Measurements from ENCODE around the gene MYO1D. TPM values are rescaled to one million over a fixed set of nuclear protein-coding genes. Genes with fewer than 3 reads are reported as not detected.

The MYO1D gene
- total RNA-seq, 8 experiments from 2014 or later: 1.6 to 9.8 (median 5.6) TPM

DNA sequence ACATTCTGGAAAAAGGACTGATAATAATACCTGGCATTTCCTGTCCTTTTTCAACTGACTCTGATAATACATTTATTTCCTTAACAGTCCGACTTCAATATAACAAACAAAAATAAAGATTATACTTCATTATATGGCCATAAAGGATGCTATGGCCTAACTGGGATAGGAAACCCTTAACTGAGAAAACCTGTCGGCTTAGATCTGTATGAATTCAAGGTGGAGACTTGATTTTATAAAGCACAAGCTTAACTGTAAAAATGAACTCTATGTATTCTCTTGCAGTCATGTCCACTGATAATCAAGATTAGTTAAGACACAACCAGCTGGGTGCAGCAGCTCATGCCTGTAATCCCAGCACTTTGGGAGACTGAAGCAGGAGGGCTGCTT is 102.2 kb downstream of the MYO1D start:
- ATAC-seq (replicated peaks in 6 of 8): no peak
- 8 to 86% (median 73%) methylated on average over 1 to 2 of the region's 2 CpGs; no CpG with 5 or more reads in 2 of the 10 experiments for WGBS, 10 experiments
- in situ Hi-C loops (cut with MboI; ENCODE audit: low pct_unique_long_range_greater_than_20kb in 2 of 9, low sequenced_read_pairs in 9 of 9, unreplicated experiment in 9 of 9): loop anchor here in 6 of 9 experiments (25.0 kb wide), 5 partner anchors 112 to 537 kb away; partner anchors contain the start of gene CDK5R1 (in 2 of the 6)
- Histone ChIP-seq H3K4me1 (replicated peaks in 1 of 2) (no peaks in the 10 kb centered on the region), H3K27ac (no peak overlapping the region), H3K4me3 (no peak overlapping the region)

DNA sequence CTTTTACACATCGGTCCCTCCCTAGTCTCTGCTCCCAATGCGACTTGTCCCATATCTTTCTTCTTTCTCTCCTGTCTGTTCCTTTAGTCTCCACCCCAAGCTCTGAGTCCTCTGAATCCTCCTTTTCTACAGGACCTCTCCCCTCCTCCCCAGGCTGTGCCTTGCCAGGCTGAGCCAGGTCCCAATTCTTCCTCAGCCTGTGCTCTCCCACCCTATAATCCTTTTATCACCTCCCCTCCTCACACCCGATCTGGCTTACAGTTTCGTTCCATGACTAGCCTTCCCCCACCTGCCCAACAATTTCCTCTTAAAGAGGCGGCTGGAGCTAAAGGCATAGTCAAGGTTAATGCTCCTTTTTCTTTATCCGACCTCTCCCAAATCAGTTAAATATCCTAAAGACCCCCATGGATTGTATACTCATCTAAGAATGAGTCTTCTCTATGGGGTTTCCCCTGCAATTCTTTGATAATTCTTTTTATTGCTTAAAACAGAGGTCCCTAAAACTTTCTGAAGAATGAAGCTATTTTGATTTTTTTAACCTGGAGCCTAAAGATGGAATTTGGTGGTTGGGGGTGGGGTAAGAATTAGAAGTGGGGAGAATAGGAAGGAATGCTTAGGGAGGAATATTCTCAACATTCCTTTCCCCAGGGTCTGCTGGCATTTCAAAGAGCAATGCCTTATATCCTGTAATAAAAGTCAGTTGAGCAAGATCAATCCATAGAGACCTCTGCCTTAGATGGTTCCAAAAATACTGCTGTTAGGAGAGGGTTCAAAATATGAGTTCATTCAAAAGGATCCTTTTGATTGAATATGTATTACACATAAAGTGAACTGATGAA is 102.8 kb downstream of the MYO1D start:
- no peak overlapping the region for H3K27ac ChIP-seq
- no peak for ATAC-seq (replicated peaks in 6 of 8)
- no peaks in the 10 kb centered on the region for H3K4me1 ChIP-seq (replicated peaks in 1 of 2)
- no peak overlapping the region for H3K4me3 ChIP-seq
- in situ Hi-C loops (cut with MboI; ENCODE audit: low pct_unique_long_range_greater_than_20kb in 2 of 9, low sequenced_read_pairs in 9 of 9, unreplicated experiment in 9 of 9): loop anchor here in 5 of 9 experiments (25.0 kb wide), 4 partner anchors 112 to 537 kb away; partner anchors contain the start of gene CDK5R1 (in 2 of the 5)
- 53 to 90% (median 77%) methylated on average over 2 to 6 of the region's 6 CpGs for WGBS, 10 experiments

DNA sequence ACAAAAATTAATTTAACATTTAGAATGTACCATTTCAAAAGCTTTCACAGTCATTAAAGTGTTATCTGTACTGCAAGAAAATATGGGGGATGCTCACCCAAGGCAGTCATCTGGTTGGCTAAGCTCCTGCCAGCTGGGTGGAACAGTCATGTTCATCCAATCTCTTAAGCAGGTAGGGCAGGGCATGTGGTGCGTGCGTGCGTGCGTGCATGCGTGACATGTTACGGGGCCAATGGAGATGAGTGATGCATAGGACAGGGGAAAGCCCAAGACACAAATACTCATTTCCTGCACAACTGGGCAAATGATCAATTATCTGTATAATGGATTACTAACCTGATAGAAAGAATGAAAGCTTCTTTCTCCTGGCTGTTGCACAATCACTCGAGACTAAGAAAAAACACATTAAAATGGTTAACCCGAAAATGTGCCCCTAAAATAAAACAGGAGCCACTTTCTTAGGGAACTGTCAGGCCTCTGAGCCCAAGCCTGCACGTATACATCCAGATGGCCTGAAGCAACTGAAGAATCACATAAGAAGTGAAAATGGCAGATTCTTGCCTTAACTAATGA is 104.4 kb downstream of the MYO1D start:
- Histone ChIP-seq H3K4me1 (replicated peaks in 1 of 2) (no peaks in the 10 kb centered on the region), H3K4me3 (no peak overlapping the region), H3K27ac (no peak overlapping the region)
- ATAC-seq (replicated peaks in 6 of 8): no peak
- in situ Hi-C loops (cut with MboI; ENCODE audit: low pct_unique_long_range_greater_than_20kb in 2 of 9, low sequenced_read_pairs in 9 of 9, unreplicated experiment in 9 of 9): loop anchor here in 5 of 9 experiments (25.0 kb wide), 4 partner anchors 110 to 535 kb away; partner anchors contain the start of gene CDK5R1 (in 2 of the 5)
- WGBS, 10 experiments: 51 to 100% (median 86%) methylated on average over 2 to 8 of the region's 9 CpGs; no CpG with 5 or more reads in 3 of the 10 experiments

DNA sequence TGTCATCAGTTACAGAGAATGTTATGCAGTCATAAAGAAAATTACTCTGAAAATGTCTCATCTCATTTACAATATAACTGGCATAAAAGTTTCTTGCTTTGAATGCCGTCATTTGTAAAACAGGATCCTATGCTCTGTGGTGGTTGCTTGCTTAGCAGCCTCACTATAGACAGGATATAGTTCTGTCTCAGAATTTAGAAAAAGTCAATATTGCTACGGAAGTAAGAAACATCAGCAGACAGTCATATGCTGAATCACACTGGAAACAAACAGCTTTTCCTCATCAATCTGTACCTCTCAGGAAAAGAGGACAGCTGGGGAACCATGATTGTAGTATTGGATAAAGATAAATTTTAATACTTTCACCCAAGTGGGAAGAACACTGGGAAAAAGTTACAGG is 105.5 kb downstream of the MYO1D start:
- 50 to 100% (median 78%) methylated on average over 1 to 2 of the region's 2 CpGs for WGBS, 10 experiments
- Histone ChIP-seq H3K4me3 (no peak overlapping the region), H3K4me1 (replicated peaks in 1 of 2) (no peaks in the 10 kb centered on the region), H3K27ac (no peak overlapping the region)
- in situ Hi-C loops (cut with MboI; ENCODE audit: low pct_unique_long_range_greater_than_20kb in 2 of 9, low sequenced_read_pairs in 9 of 9, unreplicated experiment in 9 of 9): loop anchor here in 5 of 9 experiments (25.0 kb wide), 4 partner anchors 109 to 534 kb away; partner anchors contain the start of gene CDK5R1 (in 2 of the 5)
- no peak for ATAC-seq (replicated peaks in 6 of 8)

DNA sequence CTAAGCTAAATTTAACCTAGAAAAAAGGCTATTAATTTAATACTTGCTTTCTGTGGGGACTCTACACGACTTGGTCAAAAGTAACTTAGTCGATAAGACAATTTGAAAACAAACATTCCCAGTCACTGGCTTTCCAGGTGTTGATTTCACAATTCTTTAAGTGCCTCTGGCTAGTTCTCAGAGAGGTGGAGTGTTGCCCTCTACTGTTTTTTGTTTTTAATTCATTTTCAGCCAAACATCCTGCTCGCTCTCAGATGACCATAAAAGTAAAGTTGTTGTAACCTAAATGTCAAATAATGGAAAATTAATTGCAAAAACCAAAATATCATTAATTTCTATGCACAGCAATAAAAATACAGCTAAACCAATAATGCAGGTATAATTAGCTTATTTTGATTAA is 107.1 kb downstream of the MYO1D start:
- Histone ChIP-seq H3K4me1 (replicated peaks in 1 of 2) (no peaks in the 10 kb centered on the region), H3K27ac (no peak overlapping the region), H3K4me3 (no peak overlapping the region)
- in situ Hi-C loops (cut with MboI; ENCODE audit: low pct_unique_long_range_greater_than_20kb in 2 of 9, low sequenced_read_pairs in 9 of 9, unreplicated experiment in 9 of 9): loop anchor here in 6 of 9 experiments (10.0 to 25.0 kb wide), 5 partner anchors 108 to 533 kb away; partner anchors contain the start of gene CDK5R1 (in 2 of the 6)
- no peak for ATAC-seq (replicated peaks in 6 of 8)
- 31 to 88% (median 54%) methylated on average over 1 to 3 of the region's 3 CpGs for WGBS, 10 experiments

DNA sequence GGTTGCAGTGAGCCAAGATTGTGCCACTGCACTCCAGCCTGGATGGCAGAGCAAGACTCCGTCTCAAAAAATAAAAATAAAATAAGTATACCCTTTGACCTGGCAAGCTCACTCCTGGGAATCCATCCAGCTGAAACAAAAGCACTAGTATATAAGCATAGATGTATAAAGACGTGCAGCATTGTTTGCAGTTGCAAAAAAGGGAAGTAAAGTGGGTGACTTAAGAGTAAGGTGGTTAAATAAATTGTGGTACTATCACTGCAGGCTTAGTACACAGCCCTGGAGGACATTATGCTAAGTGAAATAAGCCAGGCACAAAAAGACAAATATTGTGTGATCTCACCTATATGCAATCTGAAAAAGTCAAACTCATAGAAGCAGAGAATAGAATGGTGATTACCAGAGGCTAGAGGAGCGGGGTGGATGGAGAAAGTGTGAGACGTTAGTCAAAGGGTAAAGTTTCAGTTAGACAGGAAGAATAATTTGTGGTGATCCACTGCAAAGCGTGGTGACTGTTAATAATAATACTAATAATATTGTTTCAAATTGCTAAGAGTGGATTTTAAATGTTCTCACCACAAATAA is 113.0 kb downstream of the MYO1D start:
- no peaks in the 10 kb centered on the region for H3K4me1 ChIP-seq (replicated peaks in 1 of 2)
- no peak overlapping the region for H3K4me3 ChIP-seq
- WGBS, 10 experiments: 50 to 100% (median 79%) methylated on average over 2 to 5 of the region's 5 CpGs; no CpG with 5 or more reads in 2 of the 10 experiments
- in situ Hi-C loops (cut with MboI; ENCODE audit: low pct_unique_long_range_greater_than_20kb in 2 of 9, low sequenced_read_pairs in 9 of 9, unreplicated experiment in 9 of 9): loop anchor here in 6 of 9 experiments (10.0 to 25.0 kb wide), 5 partner anchors 102 to 527 kb away; partner anchors contain the start of gene CDK5R1 (in 2 of the 6)
- H3K27ac ChIP-seq: no peak overlapping the region
- no peak for ATAC-seq (replicated peaks in 6 of 8)

DNA sequence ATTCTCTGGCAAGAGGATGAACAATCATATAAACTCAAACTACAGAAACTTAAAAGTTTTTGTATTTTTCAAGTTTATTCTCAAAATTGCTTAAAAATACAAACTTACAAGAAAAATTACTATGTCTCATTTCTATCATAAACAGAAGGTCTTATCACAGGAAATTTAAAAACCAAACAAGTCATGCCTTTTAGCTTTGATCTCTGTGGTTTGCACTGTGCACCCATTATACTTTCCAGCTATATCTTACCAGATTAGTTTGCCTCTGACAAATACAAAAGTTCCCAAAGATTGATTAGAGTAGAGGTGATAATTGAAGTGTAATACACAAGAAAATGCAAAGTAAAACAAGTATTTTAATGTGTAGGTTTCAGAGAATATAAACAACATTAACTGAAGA is 117.4 kb downstream of the MYO1D start:
- H3K4me1 ChIP-seq (replicated peaks in 1 of 2): peaks cover 0 to 4% of the 10 kb centered on the region in 2 donors
- in situ Hi-C loops (cut with MboI; ENCODE audit: low pct_unique_long_range_greater_than_20kb in 2 of 9, low sequenced_read_pairs in 9 of 9, unreplicated experiment in 9 of 9): loop anchor here in 8 of 9 experiments (10.0 to 25.0 kb wide), 7 partner anchors 85 to 522 kb away; partner anchors contain the start of gene CDK5R1 (in 3 of the 8)
- no peak overlapping the region for H3K27ac ChIP-seq
- H3K4me3 ChIP-seq: no peak overlapping the region
- ATAC-seq (replicated peaks in 6 of 8): no peak

DNA sequence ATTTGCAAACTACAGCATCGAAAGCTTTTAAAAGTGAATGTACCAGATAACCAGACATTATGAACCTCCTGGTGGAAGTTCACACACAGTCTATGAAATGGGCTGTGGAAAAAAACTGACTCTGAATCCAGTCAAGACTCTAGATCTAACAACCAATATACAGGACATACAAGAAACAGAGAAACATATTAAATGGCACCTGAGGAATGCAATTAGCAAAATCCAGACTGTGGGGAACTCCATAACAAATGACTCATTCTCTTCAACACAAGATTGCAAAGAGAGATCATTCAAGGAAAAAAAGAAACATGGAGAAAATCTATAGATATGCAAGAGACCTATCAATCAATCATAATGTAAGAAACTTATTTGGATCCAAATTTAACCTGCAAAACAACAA is 119.0 kb downstream of the MYO1D start:
- no peak overlapping the region for H3K4me3 ChIP-seq
- peaks cover 0 to 4% of the 10 kb centered on the region in 2 donors for H3K4me1 ChIP-seq (replicated peaks in 1 of 2)
- H3K27ac ChIP-seq: no peak overlapping the region
- 79 to 100% (median 96%) methylated on average over 1 of the region's 1 CpG; no CpG with 5 or more reads in 4 of the 10 experiments for WGBS, 10 experiments
- in situ Hi-C loops (cut with MboI; ENCODE audit: low pct_unique_long_range_greater_than_20kb in 2 of 9, low sequenced_read_pairs in 9 of 9, unreplicated experiment in 9 of 9): loop anchor here in 8 of 9 experiments (10.0 to 25.0 kb wide), 7 partner anchors 83 to 521 kb away; partner anchors contain the start of gene CDK5R1 (in 3 of the 8)
- peak in 2 of 8 experiments; percentile 36 to 48 for ATAC-seq (replicated peaks in 6 of 8)

DNA sequence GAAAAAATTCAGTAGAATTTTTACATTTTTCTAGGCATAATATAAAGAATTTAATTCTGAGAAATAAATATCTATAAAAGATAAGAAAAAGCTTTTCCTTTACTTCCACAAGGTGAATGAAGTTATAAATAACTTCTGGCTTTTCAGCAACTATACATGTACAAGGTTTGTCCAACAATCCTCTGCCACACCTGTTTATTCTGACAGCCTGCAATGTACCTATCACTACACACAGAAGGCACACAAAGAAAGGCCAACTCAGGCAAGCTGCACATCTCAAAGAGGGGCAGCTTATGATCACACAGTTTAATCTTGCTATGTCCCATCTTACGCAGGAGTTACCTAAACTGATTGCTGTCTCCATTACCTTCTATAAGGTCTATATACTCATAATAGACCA is 120.2 kb downstream of the MYO1D start:
- in situ Hi-C loops (cut with MboI; ENCODE audit: low pct_unique_long_range_greater_than_20kb in 2 of 9, low sequenced_read_pairs in 9 of 9, unreplicated experiment in 9 of 9): loop anchor here in 8 of 9 experiments (10.0 to 25.0 kb wide), 7 partner anchors 82 to 519 kb away; partner anchors contain the start of gene CDK5R1 (in 3 of the 8)
- Histone ChIP-seq H3K4me1 (replicated peaks in 1 of 2) (peaks cover 0 to 4% of the 10 kb centered on the region in 2 donors), H3K27ac (no peak overlapping the region), H3K4me3 (no peak overlapping the region)
- no peak for ATAC-seq (replicated peaks in 6 of 8)
- WGBS, 10 experiments: 83 to 100% (median 100%) methylated on average over 1 of the region's 1 CpG; no CpG with 5 or more reads in 2 of the 10 experiments

DNA sequence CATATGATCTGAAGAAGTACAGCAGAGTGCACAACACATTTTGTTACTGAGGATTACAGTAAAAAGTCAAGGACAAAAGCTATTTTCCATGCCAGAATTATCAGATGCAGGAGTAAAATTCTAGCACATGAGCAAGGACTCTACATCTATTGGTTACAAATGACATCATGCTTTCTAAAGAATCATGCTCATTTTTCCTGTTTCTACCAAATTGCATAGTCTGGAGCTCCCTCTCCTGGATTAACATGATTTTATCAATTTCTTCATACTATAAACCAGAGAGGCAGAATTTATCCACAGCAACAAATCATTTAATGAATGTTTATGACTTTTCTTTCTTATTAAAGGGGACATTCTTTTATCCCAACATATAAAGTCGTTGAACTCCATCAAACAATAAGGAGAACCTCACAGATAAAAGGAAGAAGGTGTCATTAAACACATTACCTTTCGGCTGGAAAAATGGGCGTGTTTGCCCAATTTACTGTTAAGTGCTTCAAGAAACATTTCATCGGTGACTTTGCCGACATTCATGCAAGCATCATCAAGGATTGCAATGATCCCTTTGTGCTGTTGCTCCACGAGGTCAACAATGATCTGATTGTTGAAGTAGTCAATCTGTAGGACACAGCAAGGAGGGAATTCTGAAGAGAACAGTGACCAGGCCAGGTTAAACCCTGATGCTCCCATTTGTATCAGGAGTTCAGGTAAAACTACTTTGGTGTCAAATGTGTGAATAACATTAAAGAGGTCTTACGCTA is 121.7 kb downstream of the MYO1D start:
- 33 to 100% (median 65%) methylated on average over 1 to 7 of the region's 7 CpGs for WGBS, 10 experiments
- in situ Hi-C loops (cut with MboI; ENCODE audit: low pct_unique_long_range_greater_than_20kb in 2 of 9, low sequenced_read_pairs in 9 of 9, unreplicated experiment in 9 of 9): loop anchor here in 8 of 9 experiments (10.0 to 25.0 kb wide), 7 partner anchors 80 to 518 kb away; partner anchors contain the start of gene CDK5R1 (in 3 of the 8)
- ATAC-seq (replicated peaks in 6 of 8): peak; percentile 77 to 95 (median 89)
- Histone ChIP-seq H3K4me3 (no peak overlapping the region), H3K4me1 (replicated peaks in 1 of 2) (peaks cover 0 to 4% of the 10 kb centered on the region in 2 donors), H3K27ac (no peak overlapping the region)

DNA sequence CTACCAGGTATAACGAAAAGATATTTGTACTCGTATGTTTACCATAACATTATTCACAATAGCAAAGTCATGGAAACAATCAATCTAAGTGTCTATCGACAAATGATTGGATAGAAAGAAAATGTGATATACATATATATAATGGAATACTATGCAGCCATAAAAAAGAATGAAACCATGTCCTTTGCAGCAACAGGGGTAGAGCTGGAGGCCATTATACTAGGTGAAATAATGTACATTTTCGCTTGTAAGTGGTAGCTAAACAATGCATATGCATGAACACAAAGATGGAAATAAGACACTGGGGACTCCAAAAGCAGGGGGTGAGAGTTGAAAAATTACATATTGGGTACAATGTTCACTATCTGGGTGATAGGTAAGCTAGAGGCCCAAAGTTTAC is 124.0 kb downstream of the MYO1D start:
- 81 to 100% (median 90%) methylated on average over 3 to 4 of the region's 4 CpGs; no CpG with 5 or more reads in 1 of the 10 experiments for WGBS, 10 experiments

DNA sequence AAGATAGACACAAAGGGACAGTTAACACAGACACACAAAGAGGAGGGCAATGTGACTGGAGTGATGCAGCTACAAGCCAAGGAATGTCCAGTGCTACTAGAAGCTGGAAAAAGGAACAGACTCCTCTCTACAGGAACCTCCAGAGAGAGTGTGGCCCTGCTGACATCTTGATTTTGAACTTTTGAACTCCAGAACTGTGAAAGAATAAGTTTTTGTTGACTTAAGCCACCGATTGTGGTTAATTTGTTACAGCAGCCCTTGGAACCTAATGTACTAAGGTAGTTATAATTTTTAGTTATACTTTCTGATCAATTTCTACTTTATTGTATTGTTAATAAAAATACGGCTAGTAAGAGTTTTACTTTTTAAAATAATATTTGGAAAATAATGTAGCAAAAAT is 129.1 kb downstream of the MYO1D start:
- Histone ChIP-seq H3K4me1 (replicated peaks in 1 of 2) (peaks cover 0 to under 1% of the 10 kb centered on the region in 2 donors), H3K27ac (no peak overlapping the region), H3K4me3 (no peak overlapping the region)
- no peak for ATAC-seq (replicated peaks in 6 of 8)
- in situ Hi-C loops (cut with MboI; ENCODE audit: low pct_unique_long_range_greater_than_20kb in 2 of 9, low sequenced_read_pairs in 9 of 9, unreplicated experiment in 9 of 9): no loop called here
- WGBS, 10 experiments: 66 to 100% (median 83%) methylated on average over 1 to 2 of the region's 2 CpGs

More for the DNA sequence above, 124.0 kb downstream of the MYO1D start:
- Histone ChIP-seq H3K4me1 (replicated peaks in 1 of 2) (peaks cover 0 to 4% of the 10 kb centered on the region in 2 donors), H3K27ac (no peak overlapping the region), H3K4me3 (no peak overlapping the region)
- ATAC-seq (replicated peaks in 6 of 8): no peak
- in situ Hi-C loops (cut with MboI; ENCODE audit: low pct_unique_long_range_greater_than_20kb in 2 of 9, low sequenced_read_pairs in 9 of 9, unreplicated experiment in 9 of 9): loop anchor here in 8 of 9 experiments (10.0 to 25.0 kb wide), 7 partner anchors 78 to 516 kb away; partner anchors contain the start of gene CDK5R1 (in 3 of the 8)
